Testis (tissue), 3 donors: ENCODE measurements around the gene GCN1. TPM values are rescaled to one million over a fixed set of nuclear protein-coding genes. Genes with fewer than 3 reads are reported as not detected.

ENCODE experiments used
- DNase-seq: peaks from one replicate; pipeline ENCODE4 v3.0.0-alpha.2; 2019
- H3K27ac ChIP-seq, 2 donors: fragments of 200-600 bp; sonication (generic); one replicate each; pipeline ENCODE4 v1.5.1; 2019
- H3K27me3 ChIP-seq: fragments of 200-600 bp; sonication (generic); one replicate; pipeline ENCODE4 v1.5.1; 2019
- H3K36me3 ChIP-seq: fragments of 200-600 bp; sonication (generic); one replicate; pipeline ENCODE4 v1.5.1; 2017; ENCODE audit warnings: low read depth; ENCODE audit errors: missing control alignments
- H3K4me1 ChIP-seq: fragments of 200-600 bp; sonication (generic); one replicate; pipeline ENCODE4 v1.5.1; 2019
- H3K4me3 ChIP-seq, 2 donors: fragments of 200-600 bp; sonication (generic); one replicate each; pipeline ENCODE4 v1.5.1; 2017 to 2019
- H3K9me3 ChIP-seq: fragments of 200-600 bp; sonication (generic); one replicate; pipeline ENCODE4 v1.5.1; 2017
- CTCF ChIP-seq, 3 experiments: fragments of 450-650 bp in 2 of 3; fragments of 200-600 bp in 1 of 3; sonication (generic) in 1 of 3; IDR thresholded peaks; one replicate each; pipeline ENCODE4 v1.5.1; 2016 to 2019; ENCODE audit warnings: antibody characterized with exemption in 3 of 3, mild to moderate bottlenecking in 2 of 3, moderate library complexity in 1 of 3
- POLR2A ChIP-seq: fragments of 450-650 bp; IDR thresholded peaks from one replicate; pipeline ENCODE4 v1.6.1; 2017; ENCODE audit warnings: antibody characterized with exemption, mild to moderate bottlenecking, moderate library complexity
- WGBS, 2 donors: methylation state at CpG; one replicate each; pipeline ENCODE4 v1.1.5; 2018; 5-methylcytosine and 5-hydroxymethylcytosine counted together
- intact Hi-C: fragments of 100-400 bp; cut with DNase I; formaldehyde crosslinking; loops from one replicate; pipeline ENCODE4 v1.15.1; 2023; ENCODE audit warnings: low total_unique reads
- polyA plus RNA-seq: library from polyadenylated mRNA; stranded (reverse); fragments of 350-450 nt; fragmentation: Illumina TruSeq; extraction: RNeasy Lipid Tissue Mini Kit (QIAGEN cat#74804); gene quantifications from one replicate; pipeline ENCODE4 v1.2.3, GENCODE V29; 2014; ENCODE audit warnings: low read depth, low replicate concordance; ENCODE audit not compliant: insufficient read depth
- total RNA-seq, 2 donors: library from RNA; depleted of rRNA; stranded (reverse); fragments of >200 nt; gene quantifications; one replicate each; pipeline ENCODE4 v1.2.3, GENCODE V29; 2016

The GCN1 gene
- total and polyA plus RNA-seq, 3 donors from 2014 or later = 66.3 to 164 (median 104) TPM

GRCh38 chr12:120142231-120142877, 52.2 kb downstream of the GCN1 start:
- no peak for TF ChIP-seq CTCF (IDR thresholded peaks at IDR 0.05)
- no peak for TF ChIP-seq POLR2A
- intact Hi-C loops = no loop called here
- no peaks in the 10 kb centered on the region for H3K36me3 ChIP-seq
- no peaks in the 10 kb centered on the region for H3K9me3 ChIP-seq
- 89 to 90% methylated on average over 13 to 14 of the region's 14 CpGs for WGBS, 2 donors
- no peak overlapping the region for H3K27ac ChIP-seq
- no peaks in the 10 kb centered on the region for H3K27me3 ChIP-seq
- H3K4me1 ChIP-seq = no peaks in the 10 kb centered on the region
- H3K4me3 ChIP-seq = no peak overlapping the region
- DNase-seq = no peak

- Histone ChIP-seq H3K4me1 (no peaks in the 10 kb centered on the region), H3K27ac (no peak overlapping the region), H3K27me3 (no peaks in the 10 kb centered on the region), H3K36me3 (no peaks in the 10 kb centered on the region), H3K4me3 (no peak overlapping the region), H3K9me3 (no peaks in the 10 kb centered on the region)
- no peak for TF ChIP-seq CTCF (IDR thresholded peaks at IDR 0.05)
- no peak for TF ChIP-seq POLR2A
- 87 to 94% methylated on average over 6 of the region's 6 CpGs for WGBS, 2 donors
- intact Hi-C loops = no loop called here
- DNase-seq = no peak
Measured at GRCh38 chr12:120141336-120141735, 53.2 kb downstream of the GCN1 start.

- no peaks in the 10 kb centered on the region for H3K36me3 ChIP-seq
- 86 to 93% methylated on average over 4 to 9 of the region's 9 CpGs for WGBS, 2 donors
Measured at GRCh38 chr12:120140603-120141002, 53.9 kb downstream of the GCN1 start.

GRCh38 chr12:120139958-120140357, 54.6 kb downstream of the GCN1 start:
- no peak for DNase-seq
- Histone ChIP-seq H3K36me3 (no peaks in the 10 kb centered on the region), H3K9me3 (no peaks in the 10 kb centered on the region), H3K27me3 (no peaks in the 10 kb centered on the region), H3K27ac (no peak overlapping the region), H3K4me1 (no peaks in the 10 kb centered on the region), H3K4me3 (no peak overlapping the region)
- 84 to 85% methylated on average over 5 of the region's 5 CpGs for WGBS, 2 donors
- intact Hi-C loops = no loop called here
- TF ChIP-seq POLR2A (no peak), CTCF (IDR thresholded peaks at IDR 0.05) (no peak)

More at GRCh38 chr12:120140603-120141002, 53.9 kb downstream of the GCN1 start:
- H3K4me1 ChIP-seq = no peaks in the 10 kb centered on the region
- H3K4me3 ChIP-seq = no peak overlapping the region
- no peak overlapping the region for H3K27ac ChIP-seq
- H3K9me3 ChIP-seq = no peaks in the 10 kb centered on the region
- TF ChIP-seq POLR2A = no peak
- no peak for TF ChIP-seq CTCF (IDR thresholded peaks at IDR 0.05)
- no peak for DNase-seq
- no peaks in the 10 kb centered on the region for H3K27me3 ChIP-seq
- intact Hi-C loops = no loop called here

GRCh38 chr12:120138366-120138765, 56.1 kb downstream of the GCN1 start:
- intact Hi-C loops = no loop called here
- H3K9me3 ChIP-seq = no peaks in the 10 kb centered on the region
- WGBS, 2 donors = 91 to 92% methylated on average over 9 of the region's 9 CpGs

More at GRCh38 chr12:120138366-120138765, 56.1 kb downstream of the GCN1 start:
- Histone ChIP-seq H3K36me3 (no peaks in the 10 kb centered on the region), H3K27me3 (no peaks in the 10 kb centered on the region), H3K4me3 (no peak overlapping the region), H3K27ac (no peak overlapping the region), H3K4me1 (no peaks in the 10 kb centered on the region)
- TF ChIP-seq POLR2A (no peak), CTCF (IDR thresholded peaks at IDR 0.05) (no peak)
- DNase-seq = no peak
